Midbrain (tissue), 1 donor: ENCODE measurements around the gene SLC39A10.
"Not testable (repeated sequence)": the region's sequence is repeated elsewhere in the genome, so short reads cannot be mapped to it uniquely, and the experiment has no call there.

ENCODE experiments used
- DNase-seq: peaks from one replicate; lab custom pipeline; 2025; lab: John Stamatoyannopoulos, UW

The SLC39A10 gene

GRCh38 chr2:195656859-195657633, at the start of gene SLC39A10:
Gene SLC39A10, plus strand, starts transcription at chr2:195657226. Its CDS starts 22,817 bp downstream, at chr2:195680043.
- peak; percentile 100 for DNase-seq

GRCh38 chr2:195608768-195609454, 48.1 kb upstream of the SLC39A10 start:
- DNase-seq = no peak

- DNase-seq = no peak
Observed at GRCh38 chr2:195610717-195611116, 46.3 kb upstream of the SLC39A10 start.

GRCh38 chr2:195612611-195613495, 44.2 kb upstream of the SLC39A10 start:
- DNase-seq = no peak

GRCh38 chr2:195613922-195614321, 43.1 kb upstream of the SLC39A10 start:
- no peak for DNase-seq

- DNase-seq = no peak
Observed at GRCh38 chr2:195619590-195619989, 37.4 kb upstream of the SLC39A10 start.

- no peak for DNase-seq
Observed at GRCh38 chr2:195620501-195620900, 36.5 kb upstream of the SLC39A10 start.

- DNase-seq = no peak
Observed at GRCh38 chr2:195622966-195623365, 34.1 kb upstream of the SLC39A10 start.

- no peak for DNase-seq
Observed at GRCh38 chr2:195626507-195626906, 30.5 kb upstream of the SLC39A10 start.

- DNase-seq = no peak
Observed at GRCh38 chr2:195628666-195629065, 28.4 kb upstream of the SLC39A10 start.

GRCh38 chr2:195632856-195633572, 24.0 kb upstream of the SLC39A10 start:
- no peak for DNase-seq

GRCh38 chr2:195633573-195633870, 23.5 kb upstream of the SLC39A10 start:
- no peak for DNase-seq

GRCh38 chr2:195633974-195634373, 23.1 kb upstream of the SLC39A10 start:
- no peak for DNase-seq

- DNase-seq = no peak
Observed at GRCh38 chr2:195636890-195637289, 20.1 kb upstream of the SLC39A10 start.

- DNase-seq = no peak
Observed at GRCh38 chr2:195638750-195639149, 18.3 kb upstream of the SLC39A10 start.

GRCh38 chr2:195639238-195639858, 17.7 kb upstream of the SLC39A10 start:
- DNase-seq = no peak

- DNase-seq = no peak
Observed at GRCh38 chr2:195639959-195640358, 17.1 kb upstream of the SLC39A10 start.

- no peak for DNase-seq
Observed at GRCh38 chr2:195642027-195642678, 14.9 kb upstream of the SLC39A10 start.

GRCh38 chr2:195642679-195643068, 14.4 kb upstream of the SLC39A10 start:
- DNase-seq = no peak

- DNase-seq = not testable (repeated sequence)
Observed at GRCh38 chr2:195644708-195645107, 12.3 kb upstream of the SLC39A10 start.

- no peak for DNase-seq
Observed at GRCh38 chr2:195645413-195645812, 11.6 kb upstream of the SLC39A10 start.
